Activated naive CD4-positive, alpha-beta T cell treated with anti-CD3 and anti-CD28 coated beads, Interleukin-2, amount 10 ng/mL, durations not matched to agents 7 days and 5 days (primary cell): Measurements from ENCODE around the gene PCDH15.
"Not testable (repeated sequence)": the region's sequence is repeated elsewhere in the genome, so short reads cannot be mapped to it uniquely, and the experiment has no call there.

Experiments used
- CTCF ChIA-PET: fragments of 350-600 bp; sonication (Branson Sonifier 250); formaldehyde crosslinking; loops from one replicate; lab custom pipeline; 2021; ENCODE audit warnings: antibody characterized with exemption; lab: Charles Lee
- DNase-seq: peaks from one replicate; pipeline ENCODE4 v3.0.0-alpha.2; 2020
- H3K27ac Mint-ChIP-seq: one replicate; pipeline ENCODE4 v1.8.0; 2021; ENCODE audit warnings: mild to moderate bottlenecking, moderate library complexity, mixed read lengths
- H3K27me3 Mint-ChIP-seq: one replicate; pipeline ENCODE4 v1.8.0; 2021; ENCODE audit warnings: mild to moderate bottlenecking, mixed read lengths
- H3K36me3 Mint-ChIP-seq: one replicate; pipeline ENCODE4 v1.8.0; 2021; ENCODE audit warnings: mixed read lengths
- H3K4me1 Mint-ChIP-seq: one replicate; pipeline ENCODE4 v1.8.0; 2021; ENCODE audit warnings: mixed read lengths
- H3K4me3 Mint-ChIP-seq: one replicate; pipeline ENCODE4 v1.8.0; 2021; ENCODE audit warnings: mild to moderate bottlenecking, moderate library complexity, mixed read lengths
- H3K9me3 Mint-ChIP-seq: one replicate; pipeline ENCODE4 v1.8.0; 2021; ENCODE audit warnings: mixed read lengths

Gene PCDH15

GRCh38 chr10:54559498-54559897, 241.5 kb downstream of the PCDH15 start:
- Mint-ChIP-seq H3K36me3 (no peaks in the 10 kb centered on the region), H3K9me3 (peaks cover 1% of the 10 kb centered on the region), H3K4me3 (no peak overlapping the region), H3K27me3 (no peaks in the 10 kb centered on the region), H3K4me1 (no peaks in the 10 kb centered on the region), H3K27ac (no peak overlapping the region)
- CTCF ChIA-PET, result no interaction called here
- DNase-seq, result no peak

DNA sequence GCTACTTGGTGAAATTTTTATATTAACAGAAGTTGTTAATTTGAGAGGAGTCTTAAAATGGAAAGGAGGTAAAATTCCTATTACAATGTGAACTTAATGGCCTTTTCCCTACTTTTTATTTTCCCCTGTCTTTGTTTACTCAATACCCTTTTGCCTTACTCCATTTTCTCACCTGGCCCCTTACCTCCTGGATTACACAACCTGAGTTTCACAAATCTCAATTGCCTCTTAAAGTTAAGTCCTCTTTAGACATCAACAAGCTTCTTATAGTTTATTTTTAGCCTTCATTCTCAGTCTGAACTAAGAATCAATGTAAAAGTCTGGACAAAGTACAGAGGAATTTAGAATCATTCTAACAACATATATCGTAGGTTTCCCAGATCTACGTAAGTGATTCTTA, 247.0 kb downstream of the PCDH15 start:
- Mint-ChIP-seq H3K4me1 (no peaks in the 10 kb centered on the region), H3K9me3 (peaks cover 6% of the 10 kb centered on the region), H3K27me3 (no peaks in the 10 kb centered on the region), H3K4me3 (no peak overlapping the region), H3K36me3 (no peaks in the 10 kb centered on the region), H3K27ac (no peak overlapping the region)
- CTCF ChIA-PET, result no interaction called here
- DNase-seq, result no peak

DNA sequence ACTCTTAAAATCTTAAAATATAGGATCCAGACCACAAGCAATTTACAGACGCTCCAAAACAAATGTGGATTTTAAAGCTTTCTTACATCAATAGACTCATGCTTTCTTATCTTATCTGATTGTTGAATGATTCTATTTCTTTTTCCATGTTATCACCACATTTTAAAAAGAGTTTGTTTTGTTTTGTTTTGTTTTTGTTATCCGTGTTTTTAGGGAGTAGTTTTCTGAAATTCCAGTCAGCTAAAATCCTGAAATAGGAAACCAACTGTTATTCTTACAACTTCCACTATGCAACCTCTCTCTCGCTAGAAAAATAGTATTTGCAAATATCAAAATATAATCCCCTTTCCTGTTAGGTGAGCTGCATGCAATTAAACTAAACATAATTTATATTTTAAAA, 251.0 kb downstream of the PCDH15 start:
- CTCF ChIA-PET, result no interaction called here

GRCh38 chr10:54531296-54531695, 269.7 kb downstream of the PCDH15 start:
- no peak overlapping the region for H3K27ac Mint-ChIP-seq
- no peaks in the 10 kb centered on the region for H3K36me3 Mint-ChIP-seq
- CTCF ChIA-PET, result no interaction called here
- H3K4me1 Mint-ChIP-seq, result no peaks in the 10 kb centered on the region
- H3K4me3 Mint-ChIP-seq, result no peak overlapping the region
- peaks cover 6% of the 10 kb centered on the region for H3K9me3 Mint-ChIP-seq
- no peak for DNase-seq
- H3K27me3 Mint-ChIP-seq, result no peaks in the 10 kb centered on the region

More for the DNA sequence above, 251.0 kb downstream of the PCDH15 start:
- H3K36me3 Mint-ChIP-seq, result no peaks in the 10 kb centered on the region
- no peak overlapping the region for H3K4me3 Mint-ChIP-seq
- H3K9me3 Mint-ChIP-seq, result peaks cover 7% of the 10 kb centered on the region
- no peaks in the 10 kb centered on the region for H3K4me1 Mint-ChIP-seq
- no peak for DNase-seq
- no peak overlapping the region for H3K27ac Mint-ChIP-seq
- H3K27me3 Mint-ChIP-seq, result no peaks in the 10 kb centered on the region

DNA sequence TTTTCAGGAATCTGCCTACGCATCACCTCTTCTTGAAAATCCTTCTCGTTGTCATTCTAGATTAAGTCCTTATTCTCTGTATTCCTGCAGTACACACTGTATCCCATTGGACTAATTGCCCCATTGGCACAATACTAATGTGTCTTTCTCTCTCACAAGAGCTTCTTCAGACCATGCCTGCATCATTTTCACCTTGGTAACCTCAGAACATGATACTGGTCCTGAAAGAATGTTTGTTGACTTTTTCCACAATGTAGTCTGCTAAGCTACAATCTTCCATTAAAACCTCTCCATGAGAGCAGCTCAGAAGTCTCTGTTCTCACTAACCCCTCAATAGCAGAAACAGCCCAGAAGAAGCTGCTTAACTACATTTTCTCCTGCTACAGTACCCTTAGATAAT, 270.7 kb downstream of the PCDH15 start:
- Mint-ChIP-seq H3K4me3 (no peak overlapping the region), H3K4me1 (no peaks in the 10 kb centered on the region), H3K9me3 (peaks cover 6% of the 10 kb centered on the region), H3K27me3 (no peaks in the 10 kb centered on the region), H3K27ac (no peak overlapping the region), H3K36me3 (no peaks in the 10 kb centered on the region)
- CTCF ChIA-PET, result no interaction called here
- no peak for DNase-seq

DNA sequence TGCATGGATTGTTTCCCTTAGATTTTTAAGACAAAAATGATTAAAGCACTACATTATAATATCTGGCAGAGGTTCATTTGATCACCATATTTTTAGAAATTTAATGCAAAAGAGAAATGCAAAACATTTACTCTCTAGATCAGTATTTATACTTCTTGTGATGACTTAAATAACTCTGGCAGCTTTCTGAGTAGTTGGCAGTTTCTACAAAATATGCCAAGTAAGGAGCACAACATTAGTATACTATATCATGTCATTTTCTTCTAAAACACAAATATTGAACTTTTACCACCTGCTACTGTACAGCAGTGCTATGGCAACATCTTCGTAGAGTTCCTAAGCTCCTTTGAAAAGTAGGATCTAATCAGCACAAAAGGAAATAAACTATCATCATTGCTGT, 275.2 kb downstream of the PCDH15 start:
- H3K4me1 Mint-ChIP-seq, result no peaks in the 10 kb centered on the region
- DNase-seq, result no peak
- CTCF ChIA-PET, result no interaction called here
- no peak overlapping the region for H3K27ac Mint-ChIP-seq
- H3K36me3 Mint-ChIP-seq, result no peaks in the 10 kb centered on the region
- peaks cover 17% of the 10 kb centered on the region for H3K9me3 Mint-ChIP-seq
- H3K4me3 Mint-ChIP-seq, result no peak overlapping the region
- no peaks in the 10 kb centered on the region for H3K27me3 Mint-ChIP-seq

GRCh38 chr10:54515244-54515643, 285.8 kb downstream of the PCDH15 start:
- H3K4me3 Mint-ChIP-seq, DNase-seq, H3K36me3 Mint-ChIP-seq, CTCF ChIA-PET, H3K27ac Mint-ChIP-seq, H3K27me3 Mint-ChIP-seq, H3K4me1 Mint-ChIP-seq: not testable (repeated sequence)
- H3K9me3 Mint-ChIP-seq, result peaks cover 18% of the 10 kb centered on the region

DNA sequence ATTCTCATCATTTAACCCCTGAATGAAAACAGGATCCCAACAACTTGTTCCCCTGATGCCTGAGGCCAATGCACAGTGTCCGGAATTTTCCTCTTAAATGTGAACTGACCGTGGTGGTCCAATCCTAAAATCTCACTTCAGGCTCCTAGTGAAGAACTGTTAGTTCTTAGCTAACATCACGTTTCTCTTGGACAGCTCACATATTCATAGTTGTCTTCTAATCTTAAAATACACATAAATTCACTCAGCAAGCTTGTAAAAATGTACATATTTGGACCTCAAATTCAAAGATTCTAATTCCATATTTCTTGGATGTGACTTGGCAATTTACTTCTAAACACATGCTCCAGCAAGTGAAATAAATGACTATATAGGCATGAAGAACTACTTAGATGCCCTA, 297.2 kb downstream of the PCDH15 start:
- no peak for DNase-seq
- no peak overlapping the region for H3K27ac Mint-ChIP-seq
- H3K36me3 Mint-ChIP-seq, result no peaks in the 10 kb centered on the region
- H3K9me3 Mint-ChIP-seq, result peaks cover 9% of the 10 kb centered on the region
- no peak overlapping the region for H3K4me3 Mint-ChIP-seq
- no peaks in the 10 kb centered on the region for H3K27me3 Mint-ChIP-seq
- H3K4me1 Mint-ChIP-seq, result no peaks in the 10 kb centered on the region
- CTCF ChIA-PET, result no interaction called here

GRCh38 chr10:54501929-54502328, 299.1 kb downstream of the PCDH15 start:
- no peaks in the 10 kb centered on the region for H3K36me3 Mint-ChIP-seq

GRCh38 chr10:54496852-54497251, 304.2 kb downstream of the PCDH15 start:
- no peaks in the 10 kb centered on the region for H3K36me3 Mint-ChIP-seq
- CTCF ChIA-PET, result no interaction called here
- no peaks in the 10 kb centered on the region for H3K27me3 Mint-ChIP-seq
- peaks cover 17% of the 10 kb centered on the region for H3K9me3 Mint-ChIP-seq
- H3K4me1 Mint-ChIP-seq, result no peaks in the 10 kb centered on the region
- no peak for DNase-seq
- no peak overlapping the region for H3K27ac Mint-ChIP-seq
- no peak overlapping the region for H3K4me3 Mint-ChIP-seq

More at GRCh38 chr10:54501929-54502328, 299.1 kb downstream of the PCDH15 start:
- H3K27ac Mint-ChIP-seq, result no peak overlapping the region
- peaks cover 11% of the 10 kb centered on the region for H3K9me3 Mint-ChIP-seq
- H3K27me3 Mint-ChIP-seq, result no peaks in the 10 kb centered on the region
- CTCF ChIA-PET, result no interaction called here
- H3K4me1 Mint-ChIP-seq, result no peaks in the 10 kb centered on the region
- no peak for DNase-seq
- H3K4me3 Mint-ChIP-seq, result no peak overlapping the region

- peaks cover 2% of the 10 kb centered on the region for H3K9me3 Mint-ChIP-seq
- no peaks in the 10 kb centered on the region for H3K4me1 Mint-ChIP-seq
- no peak overlapping the region for H3K27ac Mint-ChIP-seq
- no peak overlapping the region for H3K4me3 Mint-ChIP-seq
- CTCF ChIA-PET, result no interaction called here
- no peaks in the 10 kb centered on the region for H3K36me3 Mint-ChIP-seq
- no peak for DNase-seq
- no peaks in the 10 kb centered on the region for H3K27me3 Mint-ChIP-seq
Observed at GRCh38 chr10:54487743-54488142, 313.3 kb downstream of the PCDH15 start.

- no peaks in the 10 kb centered on the region for H3K36me3 Mint-ChIP-seq
- no peak for DNase-seq
Observed at GRCh38 chr10:54485971-54486370, 315.1 kb downstream of the PCDH15 start.

DNA sequence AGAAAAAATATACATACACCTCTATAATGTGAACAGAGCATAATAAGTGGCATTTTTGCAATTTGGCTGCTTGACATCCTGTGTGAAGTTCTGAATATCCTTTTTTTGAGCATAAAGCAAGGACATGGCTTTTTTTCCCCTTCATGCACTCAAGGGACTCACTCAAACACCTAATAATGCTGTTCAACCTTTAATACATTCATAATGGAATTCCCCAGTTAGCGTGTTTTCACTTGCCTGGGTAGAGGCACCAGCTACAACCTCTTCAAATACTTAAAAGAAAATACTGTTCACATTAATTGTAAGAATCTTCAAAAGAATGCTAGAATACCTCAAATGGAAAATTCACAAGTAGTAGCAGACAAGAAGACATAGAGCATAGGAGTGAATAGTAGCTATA, 316.8 kb downstream of the PCDH15 start:
- no peaks in the 10 kb centered on the region for H3K4me1 Mint-ChIP-seq
- H3K27ac Mint-ChIP-seq, result no peak overlapping the region
- H3K9me3 Mint-ChIP-seq, result peaks cover 2% of the 10 kb centered on the region
- H3K27me3 Mint-ChIP-seq, result no peaks in the 10 kb centered on the region
- no peak overlapping the region for H3K4me3 Mint-ChIP-seq
- no peak for DNase-seq
- CTCF ChIA-PET, result no interaction called here
- H3K36me3 Mint-ChIP-seq, result no peaks in the 10 kb centered on the region

More at GRCh38 chr10:54485971-54486370, 315.1 kb downstream of the PCDH15 start:
- H3K27ac Mint-ChIP-seq, result no peak overlapping the region
- no peaks in the 10 kb centered on the region for H3K4me1 Mint-ChIP-seq
- CTCF ChIA-PET, result no interaction called here
- H3K9me3 Mint-ChIP-seq, result peaks cover 2% of the 10 kb centered on the region
- no peak overlapping the region for H3K4me3 Mint-ChIP-seq
- H3K27me3 Mint-ChIP-seq, result no peaks in the 10 kb centered on the region

- no peak for DNase-seq
- Mint-ChIP-seq H3K4me1 (no peaks in the 10 kb centered on the region), H3K27ac (no peak overlapping the region), H3K36me3 (no peaks in the 10 kb centered on the region), H3K27me3 (no peaks in the 10 kb centered on the region), H3K4me3 (no peak overlapping the region), H3K9me3 (no peaks in the 10 kb centered on the region)
- CTCF ChIA-PET, result no interaction called here
Observed at GRCh38 chr10:54478601-54479000, 322.4 kb downstream of the PCDH15 start.

- Mint-ChIP-seq H3K4me3 (no peak overlapping the region), H3K27ac (no peak overlapping the region), H3K9me3 (no peaks in the 10 kb centered on the region), H3K36me3 (no peaks in the 10 kb centered on the region), H3K27me3 (no peaks in the 10 kb centered on the region), H3K4me1 (no peaks in the 10 kb centered on the region)
- CTCF ChIA-PET, result no interaction called here
- no peak for DNase-seq
Observed at GRCh38 chr10:54477738-54478137, 323.3 kb downstream of the PCDH15 start.

- no peaks in the 10 kb centered on the region for H3K36me3 Mint-ChIP-seq
Observed at GRCh38 chr10:54470324-54470631, 330.8 kb downstream of the PCDH15 start.

More at GRCh38 chr10:54470324-54470631, 330.8 kb downstream of the PCDH15 start:
- CTCF ChIA-PET, result no interaction called here
- no peak overlapping the region for H3K27ac Mint-ChIP-seq
- H3K4me1 Mint-ChIP-seq, result no peaks in the 10 kb centered on the region
- peaks cover 3% of the 10 kb centered on the region for H3K9me3 Mint-ChIP-seq
- no peak overlapping the region for H3K4me3 Mint-ChIP-seq
- no peak for DNase-seq
- no peaks in the 10 kb centered on the region for H3K27me3 Mint-ChIP-seq
